AG04450 (cell line): ENCODE results near the gene CTRB1. TPM values are rescaled to one million over a fixed set of nuclear protein-coding genes. Genes with fewer than 3 reads are reported as not detected.
"Not testable (repeated sequence)": the region's sequence is repeated elsewhere in the genome, so short reads cannot be mapped to it uniquely, and the experiment has no call there.

ENCODE experiments used
- CTCF ChIA-PET: fragments of 300-600, 350-600 bp; formaldehyde crosslinking; extraction: SDS; loops from one replicate; lab custom pipeline; 2022; ENCODE audit warnings: antibody characterized with exemption, inconsistent platforms; lab: Charles Lee
- POLR2A ChIA-PET: fragments of 350-600 bp; formaldehyde crosslinking; extraction: SDS; loops from one replicate; lab custom pipeline; 2021; ENCODE audit warnings: antibody characterized with exemption, inconsistent platforms; lab: Yijun Ruan, JAX
- DNase-seq: peaks from one replicate; pipeline ENCODE4 v3.0.0-alpha.2; 2011; ENCODE audit warnings: low read depth, low spot score
- H3K27ac ChIP-seq: one replicate; pipeline ENCODE4 v1.5.1; 2012; ENCODE audit warnings: low read depth, low read length, control low read depth
- H3K27me3 ChIP-seq: one replicate; pipeline ENCODE4 v1.6.0; 2012; ENCODE audit warnings: low read length; ENCODE audit not compliant: control insufficient read depth, insufficient read depth
- H3K4me3 ChIP-seq: 2 replicates; pipeline ENCODE4 v1.5.1; 2011; ENCODE audit warnings: mild to moderate bottlenecking, low read depth, low read length, control low read depth
- H3K9me3 ChIP-seq: 2 replicates; pipeline ENCODE4 v1.5.1; 2012; ENCODE audit warnings: low read length; ENCODE audit not compliant: control insufficient read depth, insufficient read depth
- polyA plus RNA-seq: library from polyadenylated mRNA; depleted of rRNA; stranded (reverse); fragments of >200 nt; gene quantifications from 2 replicates; pipeline ENCODE4 v1.2.3, GENCODE V29; 2011
- TF ChIP-seq, protein P1 (sequence below): IDR thresholded peaks from 2 replicates; pipeline ENCODE4 v1.5.1; 2011; ENCODE audit warnings: low read depth, low read length, control low read depth, inconsistent platforms

Gene CTRB1
- polyA plus RNA-seq, 1 experiment, result not detected

DNA sequence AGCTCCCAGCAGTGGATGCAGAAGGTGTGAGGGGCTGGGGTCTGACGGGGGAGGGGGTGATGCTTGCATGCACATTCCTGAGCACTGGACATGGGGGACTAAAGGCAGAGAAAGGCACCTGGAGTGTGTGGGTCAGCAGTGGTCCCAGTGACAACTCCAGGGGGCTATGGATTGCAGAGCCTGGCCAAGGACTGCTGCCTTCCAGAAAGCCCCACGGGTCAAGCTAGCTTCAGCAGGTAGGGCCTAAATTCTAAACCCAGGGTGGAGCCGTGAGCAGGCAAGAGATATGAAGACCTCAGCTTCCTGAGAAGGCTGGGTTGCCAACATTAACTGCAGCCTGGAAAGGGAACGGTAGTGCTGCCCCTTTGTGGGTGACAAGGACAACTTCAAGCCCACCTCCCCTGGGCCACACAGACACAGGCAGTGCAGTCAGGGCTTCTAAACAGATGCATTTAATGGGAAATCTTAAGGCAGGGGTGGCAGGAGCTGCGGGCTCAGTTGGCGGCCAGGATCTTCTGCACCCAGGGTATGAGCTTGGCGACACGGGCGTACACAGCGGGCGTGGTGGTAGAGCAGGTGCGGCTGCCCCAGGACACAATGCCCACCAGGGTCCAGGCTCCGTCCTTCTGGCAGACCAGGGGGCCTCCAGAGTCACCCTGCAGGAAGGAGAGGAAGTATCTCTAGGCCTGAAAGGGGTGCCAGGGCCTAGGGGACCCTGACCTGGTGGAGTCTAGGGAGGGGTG is 14.9 kb upstream of the CTRB1 start:
- TF ChIP-seq, protein P1, sequence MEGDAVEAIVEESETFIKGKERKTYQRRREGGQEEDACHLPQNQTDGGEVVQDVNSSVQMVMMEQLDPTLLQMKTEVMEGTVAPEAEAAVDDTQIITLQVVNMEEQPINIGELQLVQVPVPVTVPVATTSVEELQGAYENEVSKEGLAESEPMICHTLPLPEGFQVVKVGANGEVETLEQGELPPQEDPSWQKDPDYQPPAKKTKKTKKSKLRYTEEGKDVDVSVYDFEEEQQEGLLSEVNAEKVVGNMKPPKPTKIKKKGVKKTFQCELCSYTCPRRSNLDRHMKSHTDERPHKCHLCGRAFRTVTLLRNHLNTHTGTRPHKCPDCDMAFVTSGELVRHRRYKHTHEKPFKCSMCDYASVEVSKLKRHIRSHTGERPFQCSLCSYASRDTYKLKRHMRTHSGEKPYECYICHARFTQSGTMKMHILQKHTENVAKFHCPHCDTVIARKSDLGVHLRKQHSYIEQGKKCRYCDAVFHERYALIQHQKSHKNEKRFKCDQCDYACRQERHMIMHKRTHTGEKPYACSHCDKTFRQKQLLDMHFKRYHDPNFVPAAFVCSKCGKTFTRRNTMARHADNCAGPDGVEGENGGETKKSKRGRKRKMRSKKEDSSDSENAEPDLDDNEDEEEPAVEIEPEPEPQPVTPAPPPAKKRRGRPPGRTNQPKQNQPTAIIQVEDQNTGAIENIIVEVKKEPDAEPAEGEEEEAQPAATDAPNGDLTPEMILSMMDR, result no peak
- no peak overlapping the region for H3K27ac ChIP-seq
- no peak overlapping the region for H3K4me3 ChIP-seq
- ChIA-PET CTCF (interaction anchor here (1.1 kb wide), 1 partner anchor 181 kb away, joined by 3 read pairs; no protein-coding TSS in a partner anchor), POLR2A (interaction anchor here (0.6 kb wide), 2 partner anchors 186 to 367 kb away, joined by 3 to 4 read pairs; no protein-coding TSS in a partner anchor)
- H3K27me3 ChIP-seq, result no peaks in the 10 kb centered on the region
- DNase-seq, result no peak
- H3K9me3 ChIP-seq, result no peaks in the 10 kb centered on the region; the same call in 1 of the 2 replicates

DNA sequence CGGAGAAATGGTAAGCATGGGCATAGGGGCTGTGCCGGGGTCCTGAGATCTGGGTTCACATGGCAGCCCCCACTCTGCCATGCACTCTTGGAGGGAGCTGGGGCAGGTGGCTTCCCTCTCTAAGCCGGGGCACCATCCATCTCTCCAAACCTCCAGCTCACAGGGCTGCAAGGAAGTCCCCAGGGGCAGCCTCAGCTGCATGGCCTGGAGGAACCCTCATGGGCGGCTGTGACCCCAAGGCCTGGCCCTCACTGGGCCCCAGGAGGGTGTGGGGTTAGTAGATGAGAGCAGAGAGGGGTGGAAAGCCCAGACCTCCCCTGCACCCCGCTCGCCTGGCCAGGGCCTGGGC is 14.4 kb upstream of the CTRB1 start:
- Histone ChIP-seq H3K9me3 (no peaks in the 10 kb centered on the region; the same call in 1 of the 2 replicates), H3K27me3 (no peaks in the 10 kb centered on the region), H3K27ac (no peak overlapping the region), H3K4me3 (no peak overlapping the region)
- ChIA-PET POLR2A (interaction anchor here (0.6 kb wide), 1 partner anchor 368 kb away, joined by 4 read pairs; no protein-coding TSS in a partner anchor), CTCF (interaction anchor here (1.1 kb wide), 1 partner anchor 181 kb away, joined by 3 read pairs; no protein-coding TSS in a partner anchor)
- TF ChIP-seq, protein P1, result no peak
- no peak for DNase-seq

DNA sequence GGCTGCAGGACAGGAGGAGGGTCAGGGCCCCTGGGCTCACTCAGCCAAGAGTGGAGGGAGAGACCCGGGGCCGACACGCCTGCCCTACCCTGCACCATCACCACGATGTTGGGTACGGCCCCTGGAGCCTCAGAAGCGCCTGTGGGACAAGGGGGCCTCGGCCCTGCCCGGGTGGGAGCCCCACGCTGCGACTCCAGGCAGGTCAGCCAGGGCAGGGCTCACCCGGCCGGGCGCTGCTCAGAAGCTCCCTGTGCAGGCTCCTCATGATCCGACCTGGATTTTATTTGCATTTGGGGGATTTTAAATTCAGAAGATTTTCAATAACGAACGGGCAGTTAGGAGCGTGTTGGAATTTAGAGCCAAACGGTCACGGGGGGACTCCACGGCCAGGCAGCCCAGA is 13.9 kb upstream of the CTRB1 start:
- POLR2A ChIA-PET, DNase-seq, H3K27me3 ChIP-seq, H3K9me3 ChIP-seq, H3K27ac ChIP-seq, H3K4me3 ChIP-seq: not testable (repeated sequence)
- CTCF ChIA-PET, result interaction anchor here (1.1 kb wide), 1 partner anchor 180 kb away, joined by 3 read pairs; no protein-coding TSS in a partner anchor

DNA sequence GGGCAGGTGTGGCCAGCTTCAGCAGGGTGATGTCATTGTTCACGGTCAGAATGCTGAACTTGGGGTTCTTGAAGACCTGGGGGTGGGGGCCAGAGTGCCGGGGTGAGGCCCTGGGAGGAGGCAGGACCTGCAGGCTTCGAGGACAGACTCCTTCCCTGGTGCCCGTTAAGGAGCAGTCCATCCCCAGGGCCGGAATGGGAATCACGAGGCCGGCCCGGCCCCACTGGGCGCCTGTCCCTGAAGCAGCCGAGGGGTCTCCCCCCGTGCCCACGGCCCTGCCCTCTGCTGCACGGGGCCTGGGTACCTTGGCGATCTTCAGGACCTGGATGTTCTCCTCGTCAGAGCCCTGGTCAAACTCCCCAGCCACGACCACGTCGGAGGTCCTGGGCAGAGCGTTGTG is 13.3 kb upstream of the CTRB1 start:
- CTCF ChIA-PET, H3K27me3 ChIP-seq, DNase-seq, H3K27ac ChIP-seq, H3K9me3 ChIP-seq, H3K4me3 ChIP-seq, POLR2A ChIA-PET: not testable (repeated sequence)

DNA sequence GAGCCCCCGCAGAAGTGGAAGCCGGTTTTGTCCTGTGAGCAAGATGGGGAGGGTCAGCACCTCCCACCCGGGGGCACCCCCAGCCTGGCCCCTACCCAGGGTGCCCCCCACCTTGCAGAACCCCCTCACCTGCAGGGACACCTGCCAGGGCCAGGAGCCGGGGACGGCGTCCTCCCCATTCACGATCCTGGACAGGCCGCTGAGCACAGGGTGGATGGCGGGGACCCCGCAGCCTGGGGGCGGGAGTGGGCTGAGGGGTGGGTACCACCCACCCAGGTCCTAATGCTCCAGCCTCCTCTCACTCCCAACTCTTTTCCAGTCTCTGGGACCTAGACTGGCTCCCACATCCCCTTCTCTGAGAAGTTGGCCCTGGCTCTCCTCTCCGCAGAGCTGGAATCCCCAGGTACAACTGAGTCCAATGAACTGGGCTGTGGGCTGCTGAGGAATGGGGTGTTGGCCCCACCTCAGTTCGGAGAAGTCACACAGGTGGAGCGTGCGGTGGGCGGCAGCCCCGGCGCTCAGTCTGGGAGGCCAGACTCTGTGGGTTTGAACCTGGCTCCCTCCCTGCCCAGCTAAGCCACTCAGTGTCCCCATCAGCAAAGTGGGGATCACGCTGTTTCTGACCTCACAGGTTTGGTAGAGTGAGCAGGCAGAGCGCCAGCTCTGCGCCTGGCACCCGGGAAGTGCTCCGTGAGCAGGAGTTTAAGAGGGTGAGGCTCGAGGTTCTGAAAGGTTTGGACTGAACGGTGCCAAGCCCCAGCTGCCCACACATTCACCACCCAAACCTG is 12.6 kb upstream of the CTRB1 start:
- ChIA-PET POLR2A (interaction anchor here (0.6 to 2.1 kb wide), 2 partner anchors 19 to 22 kb away, joined by 3 to 16 read pairs; no protein-coding TSS in a partner anchor), CTCF (interaction anchor here (1.2 to 1.7 kb wide), 3 partner anchors 28 to 259 kb away, joined by 4 to 5 read pairs (median 4); no protein-coding TSS in a partner anchor)
- H3K27ac ChIP-seq, H3K9me3 ChIP-seq, DNase-seq, H3K27me3 ChIP-seq, H3K4me3 ChIP-seq: not testable (repeated sequence)

DNA sequence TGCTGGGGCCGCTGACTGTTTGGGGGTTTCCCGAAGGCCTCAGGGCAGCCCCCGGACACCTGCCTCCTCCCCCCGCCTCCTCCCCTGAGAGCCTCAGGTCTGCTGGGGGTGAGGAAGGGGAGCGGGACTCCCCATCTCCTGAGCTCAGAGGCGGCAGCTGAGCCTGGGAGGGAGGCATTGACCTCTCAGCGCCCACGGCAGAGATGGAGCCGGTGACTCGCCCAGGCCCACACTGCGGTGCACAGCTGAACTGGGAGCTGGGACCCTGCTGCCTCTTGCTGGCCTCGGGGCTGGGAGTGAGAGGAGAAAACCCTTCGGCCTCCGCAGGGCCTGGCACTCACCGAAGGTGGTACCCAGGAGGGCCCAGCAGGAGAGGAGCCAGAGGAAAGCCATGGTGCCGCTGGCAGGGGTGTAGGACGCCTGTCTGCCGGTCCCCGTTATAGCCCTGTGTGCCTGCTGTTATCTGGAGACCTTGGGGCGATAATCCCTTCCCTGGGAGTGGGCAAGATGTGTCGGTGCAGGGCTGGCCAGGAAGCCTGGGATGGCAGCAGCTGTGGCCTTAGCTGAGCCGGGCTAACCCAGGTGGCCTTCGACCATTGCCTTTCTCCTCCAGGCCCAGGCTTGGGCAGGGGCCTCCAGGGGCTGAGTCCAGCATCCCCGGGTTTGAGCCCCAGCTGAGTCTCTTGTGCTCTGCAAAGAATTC is 11.9 kb upstream of the CTRB1 start, which contains the start of gene CTRB2:
Gene CTRB2 (minus strand): TSS at position 413 of the 703 bp plus-strand sequence. CDS start 20 bp downstream, at position 393.
- no peak for DNase-seq
- Histone ChIP-seq H3K27me3 (peaks cover 3% of the 10 kb centered on the region), H3K4me3 (no peak within 1 kb of the TSS), H3K9me3 (no peaks in the 10 kb centered on the region; the same call in 1 of the 2 replicates), H3K27ac (no peak within 1 kb of the TSS)
- CTCF ChIA-PET, result interaction anchor here (1.2 to 1.7 kb wide), 3 partner anchors 27 to 258 kb away, joined by 4 to 5 read pairs (median 4); no protein-coding TSS in a partner anchor
- POLR2A ChIA-PET, result interaction anchor here (0.6 to 2.1 kb wide), 2 partner anchors 18 to 22 kb away, joined by 3 to 16 read pairs; no protein-coding TSS in a partner anchor
- TF ChIP-seq, protein P1, result no peak
